ENCODE measurements around the gene CLSTN2. TPM values are rescaled to one million over a fixed set of nuclear protein-coding genes. Genes with fewer than 3 reads are reported as not detected.

Gene CLSTN2
- total RNA-seq, 1 experiment from 2014 or later = not detected

DNA sequence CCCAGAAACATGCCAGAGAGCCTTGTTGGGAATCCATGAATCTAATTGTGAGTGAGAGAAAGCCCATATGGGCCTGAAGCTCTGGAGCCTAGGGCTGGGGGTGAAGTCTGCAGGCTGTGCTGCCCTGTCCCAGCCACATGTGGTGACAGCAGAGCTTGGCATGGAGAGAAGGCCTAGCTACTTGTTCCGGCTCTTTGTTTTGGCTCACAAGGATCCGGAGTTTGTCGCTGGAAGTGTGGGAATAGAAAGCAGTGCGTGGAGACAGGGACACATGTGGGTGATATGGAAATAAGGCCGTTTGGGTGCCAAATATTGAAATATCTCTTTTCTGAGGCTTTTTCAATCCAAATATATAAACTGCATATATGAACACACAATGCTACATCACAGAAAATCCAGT is 78.2 kb downstream of the CLSTN2 start:
- H3K79me2 ChIP-seq (ENCODE audit: low read depth) = no peaks in the 10 kb centered on the region
- H3K4me3 ChIP-seq = no peak overlapping the region
- no TSS peak for BruUV-seq (replicated peaks)
- POLR2A ChIA-PET (ENCODE audit: unreplicated experiment) = no interaction called here
- no peaks in the 10 kb centered on the region for H3K27me3 ChIP-seq (ENCODE audit: insufficient read depth, low read depth)
- no peaks in the 10 kb centered on the region for H3K4me1 ChIP-seq (replicated peaks; ENCODE audit: insufficient read depth)
- H3K9me2 ChIP-seq (ENCODE audit: insufficient read depth) = no peaks in the 10 kb centered on the region
- no peaks in the 10 kb centered on the region for H3F3A ChIP-seq (ENCODE audit: insufficient read depth, low read depth)
- TF ChIP-seq, protein P1, sequence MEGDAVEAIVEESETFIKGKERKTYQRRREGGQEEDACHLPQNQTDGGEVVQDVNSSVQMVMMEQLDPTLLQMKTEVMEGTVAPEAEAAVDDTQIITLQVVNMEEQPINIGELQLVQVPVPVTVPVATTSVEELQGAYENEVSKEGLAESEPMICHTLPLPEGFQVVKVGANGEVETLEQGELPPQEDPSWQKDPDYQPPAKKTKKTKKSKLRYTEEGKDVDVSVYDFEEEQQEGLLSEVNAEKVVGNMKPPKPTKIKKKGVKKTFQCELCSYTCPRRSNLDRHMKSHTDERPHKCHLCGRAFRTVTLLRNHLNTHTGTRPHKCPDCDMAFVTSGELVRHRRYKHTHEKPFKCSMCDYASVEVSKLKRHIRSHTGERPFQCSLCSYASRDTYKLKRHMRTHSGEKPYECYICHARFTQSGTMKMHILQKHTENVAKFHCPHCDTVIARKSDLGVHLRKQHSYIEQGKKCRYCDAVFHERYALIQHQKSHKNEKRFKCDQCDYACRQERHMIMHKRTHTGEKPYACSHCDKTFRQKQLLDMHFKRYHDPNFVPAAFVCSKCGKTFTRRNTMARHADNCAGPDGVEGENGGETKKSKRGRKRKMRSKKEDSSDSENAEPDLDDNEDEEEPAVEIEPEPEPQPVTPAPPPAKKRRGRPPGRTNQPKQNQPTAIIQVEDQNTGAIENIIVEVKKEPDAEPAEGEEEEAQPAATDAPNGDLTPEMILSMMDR (conservative IDR thresholded peaks at IDR 0.05) = no peak
- no peak for TF ChIP-seq EZH2 (IDR thresholded peaks at IDR 0.05; ENCODE audit: low read depth)
- H3K4me2 ChIP-seq = no peak overlapping the region
- H3K36me3 ChIP-seq (ENCODE audit: low read depth) = no peaks in the 10 kb centered on the region
- no peak for DNase-seq
- no peak overlapping the region for H2AFZ ChIP-seq
- H4K20me1 ChIP-seq (ENCODE audit: insufficient read depth) = no peaks in the 10 kb centered on the region
- no peaks in the 10 kb centered on the region for H3K9me3 ChIP-seq (ENCODE audit: insufficient read depth, low read depth)
- CTCF ChIA-PET = no interaction called here
- intact Hi-C loops (cut with micrococcal nuclease; ENCODE audit: unreplicated experiment) = no loop called here
- no peak overlapping the region for H3K27ac ChIP-seq

DNA sequence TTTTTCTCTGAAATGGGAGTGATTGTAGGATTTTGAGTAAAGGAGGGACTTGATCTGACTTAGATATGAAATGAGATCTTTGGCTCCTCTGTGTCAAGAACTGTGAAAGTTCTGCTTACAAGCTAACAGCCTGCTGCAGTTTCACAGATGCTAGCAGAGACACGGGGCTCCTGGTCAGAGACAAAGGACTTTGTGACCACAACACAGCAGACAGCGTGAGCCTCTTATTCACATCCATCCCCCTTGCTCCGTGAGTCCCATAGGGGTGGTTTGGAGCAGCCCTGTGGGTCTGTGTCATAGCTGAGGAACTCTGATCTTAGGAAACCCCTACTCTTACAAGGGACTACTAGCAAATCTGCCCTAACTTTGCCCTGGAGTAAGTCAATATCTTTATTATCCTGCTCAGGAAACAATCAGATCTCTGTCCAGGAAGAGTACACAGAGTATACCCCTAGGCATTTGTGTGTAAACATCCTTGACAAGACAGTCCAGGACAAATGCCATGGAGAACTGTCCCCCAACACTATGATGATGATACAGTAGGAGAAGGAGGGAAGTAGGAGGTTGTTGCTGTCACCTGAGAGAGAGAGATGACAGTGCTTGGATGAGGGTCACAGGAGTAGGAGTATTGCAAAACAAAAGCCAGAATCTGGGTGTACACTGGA is 80.0 kb downstream of the CLSTN2 start:
- BruUV-seq (replicated peaks) = no TSS peak
- Histone ChIP-seq H3K4me1 (replicated peaks; ENCODE audit: insufficient read depth) (no peaks in the 10 kb centered on the region), H3K27ac (no peak overlapping the region), H3K36me3 (ENCODE audit: low read depth) (no peaks in the 10 kb centered on the region), H3K9me3 (ENCODE audit: insufficient read depth, low read depth) (no peaks in the 10 kb centered on the region), H3F3A (ENCODE audit: insufficient read depth, low read depth) (no peaks in the 10 kb centered on the region), H3K9me2 (ENCODE audit: insufficient read depth) (no peaks in the 10 kb centered on the region), H3K27me3 (ENCODE audit: insufficient read depth, low read depth) (no peaks in the 10 kb centered on the region), H3K4me2 (no peak overlapping the region), H3K79me2 (ENCODE audit: low read depth) (no peaks in the 10 kb centered on the region), H2AFZ (no peak overlapping the region), H3K4me3 (no peak overlapping the region), H4K20me1 (ENCODE audit: insufficient read depth) (no peaks in the 10 kb centered on the region)
- CTCF ChIA-PET = no interaction called here
- POLR2A ChIA-PET (ENCODE audit: unreplicated experiment) = no interaction called here
- TF ChIP-seq EZH2 (IDR thresholded peaks at IDR 0.05; ENCODE audit: low read depth) = no peak
- TF ChIP-seq, protein P1 (conservative IDR thresholded peaks at IDR 0.05) = no peak
- intact Hi-C loops (cut with micrococcal nuclease; ENCODE audit: unreplicated experiment) = no loop called here
- no peak for DNase-seq

- BruUV-seq (replicated peaks) = no TSS peak
- Histone ChIP-seq H3K36me3 (ENCODE audit: low read depth) (no peaks in the 10 kb centered on the region), H3K4me2 (no peak overlapping the region), H3K79me2 (ENCODE audit: low read depth) (no peaks in the 10 kb centered on the region), H3K9me3 (ENCODE audit: insufficient read depth, low read depth) (no peaks in the 10 kb centered on the region), H3K4me1 (replicated peaks; ENCODE audit: insufficient read depth) (no peaks in the 10 kb centered on the region), H3K9me2 (ENCODE audit: insufficient read depth) (no peaks in the 10 kb centered on the region), H2AFZ (no peak overlapping the region), H4K20me1 (ENCODE audit: insufficient read depth) (no peaks in the 10 kb centered on the region), H3F3A (ENCODE audit: insufficient read depth, low read depth) (no peaks in the 10 kb centered on the region), H3K27me3 (ENCODE audit: insufficient read depth, low read depth) (no peaks in the 10 kb centered on the region), H3K27ac (no peak overlapping the region), H3K4me3 (no peak overlapping the region)
- ChIA-PET CTCF (no interaction called here), POLR2A (ENCODE audit: unreplicated experiment) (no interaction called here)
- TF ChIP-seq, protein P1 (conservative IDR thresholded peaks at IDR 0.05) = no peak
- TF ChIP-seq EZH2 (IDR thresholded peaks at IDR 0.05; ENCODE audit: low read depth) = no peak
- DNase-seq = no peak
- intact Hi-C loops (cut with micrococcal nuclease; ENCODE audit: unreplicated experiment) = no loop called here
Observed at GRCh38 chr3:140015741-140016140, 80.8 kb downstream of the CLSTN2 start.

All from PC-9 (cell line).